DOHH2 (cell line): ENCODE data around the gene RAD51B.
"Not testable (repeated sequence)": the region's sequence is repeated elsewhere in the genome, so short reads cannot be mapped to it uniquely, and the experiment has no call there.

Experiments
- H3F3A ChIP-seq: fragments of 200-600 bp; sonication (generic), shearing (Covaris generic); 2 replicates; pipeline ENCODE4 v1.6.0; 2016; ENCODE audit warnings: antibody characterized with exemption, mild to moderate bottlenecking; ENCODE audit not compliant: control insufficient read depth, insufficient read depth
- H3K27ac ChIP-seq: fragments of 200-600 bp; sonication (generic); 2 replicates; pipeline ENCODE4 v1.5.1; 2014; ENCODE audit warnings: low read depth, mild to moderate bottlenecking, low read length, moderate library complexity
- H3K27me3 ChIP-seq: fragments of 200-600 bp; sonication (generic); 2 replicates; pipeline ENCODE4 v1.6.1; 2014; ENCODE audit warnings: mild to moderate bottlenecking, low read length, mixed read lengths; ENCODE audit not compliant: control insufficient read depth
- H3K36me3 ChIP-seq: fragments of 200-600 bp; sonication (generic); 2 replicates; pipeline ENCODE4 v1.6.1; 2014; ENCODE audit warnings: mild to moderate bottlenecking, low read length, moderate library complexity, mixed read lengths; ENCODE audit not compliant: control insufficient read depth
- H3K4me1 ChIP-seq: fragments of 200-600 bp; sonication (generic); 2 replicates; pipeline ENCODE4 v1.6.1; 2014; ENCODE audit warnings: mild to moderate bottlenecking, low read length, mixed read lengths; ENCODE audit not compliant: control insufficient read depth
- H3K4me2 ChIP-seq: fragments of 200-600 bp; sonication (generic); 2 replicates; pipeline ENCODE4 v1.6.0; 2014; ENCODE audit warnings: mild to moderate bottlenecking, low read length, moderate library complexity
- H3K4me3 ChIP-seq: fragments of 200-600 bp; sonication (generic); 2 replicates; pipeline ENCODE4 v1.5.1; 2014; ENCODE audit warnings: mild to moderate bottlenecking, low read length, mixed read lengths
- H3K79me2 ChIP-seq: fragments of 200-600 bp; sonication (generic); 2 replicates; pipeline ENCODE4 v1.6.1; 2014; ENCODE audit warnings: mild to moderate bottlenecking, low read length, mixed read lengths; ENCODE audit not compliant: control insufficient read depth
- H3K9me2 ChIP-seq: fragments of 200-600 bp; sonication (generic); replicated peaks from 2 replicates; pipeline ENCODE4 v1.6.1; 2014; ENCODE audit warnings: mild to moderate bottlenecking, low read length, mixed read lengths; ENCODE audit not compliant: control insufficient read depth
- H3K9me3 ChIP-seq: fragments of 200-600 bp; sonication (generic); 2 replicates; pipeline ENCODE4 v1.6.1; 2014; ENCODE audit warnings: antibody characterized with exemption, low read length, mixed read lengths; ENCODE audit not compliant: control insufficient read depth, insufficient read depth
- H4K20me1 ChIP-seq: fragments of 200-600 bp; sonication (generic); 2 replicates; pipeline ENCODE4 v1.6.0; 2014; ENCODE audit warnings: low read depth, mild to moderate bottlenecking, antibody characterized with exemption, low read length, moderate library complexity; ENCODE audit not compliant: control insufficient read depth, insufficient read depth
- CTCF ChIP-seq: fragments of 200-600 bp; sonication (generic); IDR thresholded peaks from one replicate; pipeline ENCODE4 v1.5.1; 2014; ENCODE audit warnings: antibody characterized with exemption, mild to moderate bottlenecking, low read depth, low read length; ENCODE audit not compliant: poor library complexity, severe bottlenecking
- EZH2phosphoT487 ChIP-seq: fragments of 200-600 bp; sonication (generic); IDR thresholded peaks from 2 replicates; pipeline ENCODE4 v1.6.1; 2017; ENCODE audit warnings: borderline replicate concordance, mild to moderate bottlenecking, antibody characterized with exemption, low read length, moderate library complexity, mixed read lengths

RAD51B gene

GRCh38 chr14:68435631-68436030, 616.1 kb downstream of the RAD51B start:
- not testable (repeated sequence) for H3K36me3 ChIP-seq, H3K27ac ChIP-seq, H4K20me1 ChIP-seq, H3K27me3 ChIP-seq, H3K4me3 ChIP-seq, H3K4me1 ChIP-seq, H3K9me2 ChIP-seq, H3K4me2 ChIP-seq, H3K9me3 ChIP-seq, H3F3A ChIP-seq, H3K79me2 ChIP-seq

DNA sequence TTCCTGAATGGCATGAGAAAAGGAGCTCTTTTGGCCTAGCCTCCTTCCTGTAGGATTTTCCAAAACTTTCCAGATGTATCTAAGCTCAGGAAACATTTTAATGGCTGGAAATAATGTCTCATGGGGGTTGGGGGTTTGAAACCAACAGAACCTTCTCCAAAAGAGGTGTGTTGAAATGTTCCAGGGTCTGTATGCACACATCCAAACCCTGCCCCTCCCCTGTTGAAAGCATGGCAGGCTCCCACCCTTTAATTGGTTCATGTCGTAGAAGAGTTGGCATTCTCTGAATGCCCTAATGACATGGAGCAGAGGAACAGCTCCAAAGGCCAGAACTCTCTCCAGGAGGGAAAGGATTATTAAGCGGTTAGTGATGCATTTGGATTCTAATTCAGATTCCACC, 620.1 kb downstream of the RAD51B start:
- no peaks in the 10 kb centered on the region for H3K36me3 ChIP-seq
- H3K9me2 ChIP-seq: no peaks in the 10 kb centered on the region
- no peaks in the 10 kb centered on the region for H3K27me3 ChIP-seq
- H3K79me2 ChIP-seq: no peaks in the 10 kb centered on the region
- no peak for TF ChIP-seq EZH2phosphoT487
- no peak for TF ChIP-seq CTCF
- H3K4me1 ChIP-seq: no peaks in the 10 kb centered on the region
- no peak overlapping the region for H3K4me2 ChIP-seq
- peaks cover 10% of the 10 kb centered on the region; the same call in 1 of the 2 replicates for H3K9me3 ChIP-seq
- no peaks in the 10 kb centered on the region for H4K20me1 ChIP-seq
- no peak overlapping the region for H3K27ac ChIP-seq
- no peak overlapping the region for H3K4me3 ChIP-seq
- no peaks in the 10 kb centered on the region for H3F3A ChIP-seq

- H4K20me1 ChIP-seq: no peaks in the 10 kb centered on the region
- no peaks in the 10 kb centered on the region for H3K79me2 ChIP-seq
- H3K9me2 ChIP-seq: no peaks in the 10 kb centered on the region
- no peak overlapping the region for H3K4me2 ChIP-seq
- peaks cover 6% of the 10 kb centered on the region; the same call in 1 of the 2 replicates for H3K9me3 ChIP-seq
- no peaks in the 10 kb centered on the region for H3K4me1 ChIP-seq
- H3K27me3 ChIP-seq: no peaks in the 10 kb centered on the region
- TF ChIP-seq CTCF (no peak), EZH2phosphoT487 (no peak)
- H3K36me3 ChIP-seq: no peaks in the 10 kb centered on the region
- no peak overlapping the region for H3K27ac ChIP-seq
- H3F3A ChIP-seq: no peaks in the 10 kb centered on the region
- no peak overlapping the region for H3K4me3 ChIP-seq
Observed at GRCh38 chr14:68440820-68441219, 621.2 kb downstream of the RAD51B start.

DNA sequence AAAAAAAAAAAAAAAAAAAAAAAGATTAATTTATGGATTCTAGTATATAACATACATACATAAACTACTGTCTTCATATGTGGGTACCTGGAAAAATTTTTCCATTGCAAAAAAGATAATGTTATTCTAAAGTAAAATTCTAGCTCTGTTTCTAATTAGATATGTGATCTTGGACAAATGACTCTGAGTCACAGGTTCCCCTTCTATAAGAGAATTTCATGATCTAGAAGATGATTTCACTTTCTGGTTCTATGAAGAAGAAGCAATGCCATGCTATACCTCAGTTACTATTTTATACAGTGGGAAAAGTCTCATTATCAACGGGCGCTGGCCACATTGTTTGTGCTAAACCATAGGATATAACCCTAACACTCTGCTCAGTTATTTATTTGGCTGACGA, 622.0 kb downstream of the RAD51B start:
- Histone ChIP-seq H3K9me3 (peaks cover 1% of the 10 kb centered on the region; the same call in 1 of the 2 replicates), H3K27me3 (no peaks in the 10 kb centered on the region)

More for the DNA sequence above, 622.0 kb downstream of the RAD51B start:
- TF ChIP-seq EZH2phosphoT487: no peak
- no peak for TF ChIP-seq CTCF
- Histone ChIP-seq H3F3A (no peaks in the 10 kb centered on the region), H3K4me2 (no peak overlapping the region), H4K20me1 (no peaks in the 10 kb centered on the region), H3K4me1 (no peaks in the 10 kb centered on the region), H3K79me2 (no peaks in the 10 kb centered on the region), H3K4me3 (no peak overlapping the region), H3K27ac (no peak overlapping the region), H3K9me2 (no peaks in the 10 kb centered on the region), H3K36me3 (no peaks in the 10 kb centered on the region)
